B cell (primary cell): ENCODE measurements around the gene LENEP. TPM values are rescaled to one million over a fixed set of nuclear protein-coding genes. Genes with fewer than 3 reads are reported as not detected.
"Not testable (repeated sequence)": the region's sequence is repeated elsewhere in the genome, so short reads cannot be mapped to it uniquely, and the experiment has no call there.

ENCODE experiments used
- ATAC-seq: fragments of 200-7000 bp; cut with Tn5 transposase; one replicate; pipeline ENCODE4 v1.10.0; 2021; ENCODE audit warnings: low read depth, mild to moderate bottlenecking, moderate number of reproducible peaks, moderate library complexity
- CTCF ChIA-PET: fragments of 350-600 bp; sonication (Branson Sonifier 250); formaldehyde crosslinking; loops from one replicate; lab custom pipeline; 2021; ENCODE audit warnings: antibody characterized with exemption, inconsistent platforms; lab: Charles Lee
- POLR2A ChIA-PET: fragments of 350-600 bp; sonication (Branson Sonifier 250); formaldehyde crosslinking; loops from one replicate; lab custom pipeline; 2021; ENCODE audit warnings: antibody characterized with exemption; lab: Charles Lee
- DNase-seq: peaks from one replicate; pipeline ENCODE4 v3.0.0; 2013
- H2AFZ ChIP-seq: 2 replicates; pipeline ENCODE4 v1.6.1; 2012; ENCODE audit warnings: mild to moderate bottlenecking, low read depth, low read length; ENCODE audit not compliant: insufficient read depth, poor library complexity, severe bottlenecking
- H3K27ac ChIP-seq, 2 donors: 1 replicate in 1 of 2; 2 replicates in 1 of 2; pipeline ENCODE4 v1.5.1; 2012 to 2013; ENCODE audit warnings: low read length in 2 of 2, mild to moderate bottlenecking in 2 of 2, moderate library complexity in 1 of 2
- H3K27me3 ChIP-seq, 4 experiments: fragments of 200-600 bp in 1 of 4; sonication (generic) in 1 of 4; replicated peaks in 1 of 4; 1 replicate in 2 of 4; 2 replicates in 2 of 4; pipeline versions ENCODE4 v1.6.1 to v1.7.0; 2013 to 2016; ENCODE audit warnings: low read length in 3 of 4, mild to moderate bottlenecking in 2 of 4, mixed read lengths in 1 of 4, moderate library complexity in 1 of 4; ENCODE audit not compliant: insufficient read depth in 4 of 4, control insufficient read depth in 3 of 4; ENCODE audit errors: control extremely low read depth in 1 of 4
- H3K36me3 ChIP-seq, 2 experiments: replicated peaks in 1 of 2; 1 replicate in 1 of 2; 2 replicates in 1 of 2; pipeline versions ENCODE4 v1.6.1 to v1.7.1; 2013; ENCODE audit warnings: low read length in 1 of 2; ENCODE audit not compliant: insufficient read depth in 2 of 2, control insufficient read depth in 1 of 2; ENCODE audit errors: control extremely low read depth in 1 of 2, extremely low read depth in 1 of 2
- H3K4me1 ChIP-seq, 2 donors: fragments of 200-600 bp in 1 of 2; sonication (generic) in 1 of 2; 1 replicate in 1 of 2; 2 replicates in 1 of 2; pipeline versions ENCODE4 v1.5.1 to v1.6.1; 2013 to 2017; ENCODE audit warnings: low read length in 2 of 2; ENCODE audit not compliant: control insufficient read depth in 2 of 2, insufficient read depth in 2 of 2
- H3K4me2 ChIP-seq: replicated peaks from 2 replicates; pipeline ENCODE3; 2012; ENCODE audit warnings: mild to moderate bottlenecking, low read depth, low read length; ENCODE audit not compliant: poor library complexity, severe bottlenecking
- H3K4me3 ChIP-seq, 5 experiments: fragments of 200-600 bp in 1 of 5; sonication (generic) in 1 of 5; 1 replicate in 3 of 5; 2 replicates in 2 of 5; pipeline versions ENCODE4 v1.5.1 to v1.7.0; 2011 to 2016; ENCODE audit warnings: low read length in 4 of 5, mild to moderate bottlenecking in 4 of 5, low read depth in 2 of 5, control low read depth in 1 of 5, moderate library complexity in 1 of 5; ENCODE audit not compliant: insufficient read depth in 1 of 5; ENCODE audit errors: control extremely low read depth in 1 of 5, extremely low read depth in 1 of 5
- H3K79me2 ChIP-seq: fragments of 200-600 bp; sonication (generic); one replicate; pipeline ENCODE4 v1.6.0; 2016; ENCODE audit warnings: low read length; ENCODE audit not compliant: control insufficient read depth, insufficient read depth
- H3K9ac ChIP-seq: fragments of 200-600 bp; sonication (generic); 2 replicates; pipeline ENCODE4 v1.6.1; 2017; ENCODE audit warnings: mild to moderate bottlenecking, low read length, moderate library complexity
- H3K9me3 ChIP-seq, 3 donors: one replicate each; pipeline versions ENCODE4 v1.6.1 to v1.7.1; 2013; ENCODE audit warnings: low read length in 2 of 3; ENCODE audit not compliant: control insufficient read depth in 2 of 3, insufficient read depth in 1 of 3; ENCODE audit errors: control extremely low read depth in 1 of 3
- H4K20me1 ChIP-seq: 2 replicates; pipeline ENCODE4 v1.6.0; 2012; ENCODE audit warnings: mild to moderate bottlenecking, low read length; ENCODE audit not compliant: insufficient read depth, control insufficient read depth, poor library complexity, severe bottlenecking
- H3K27ac Mint-ChIP-seq: one replicate; pipeline ENCODE4 v1.8.0; 2021; ENCODE audit warnings: mixed read lengths
- H3K27me3 Mint-ChIP-seq: one replicate; pipeline ENCODE4 v1.8.0; 2021; ENCODE audit warnings: mixed read lengths
- H3K4me1 Mint-ChIP-seq: one replicate; pipeline ENCODE4 v1.8.0; 2021; ENCODE audit warnings: mixed read lengths
- H3K4me3 Mint-ChIP-seq: one replicate; pipeline ENCODE4 v1.8.0; 2021; ENCODE audit warnings: mixed read lengths
- H3K9me3 Mint-ChIP-seq: one replicate; pipeline ENCODE4 v1.8.0; 2022; ENCODE audit warnings: mixed read lengths; ENCODE audit not compliant: insufficient read depth
- EZH2 ChIP-seq: IDR thresholded peaks from 2 replicates; pipeline ENCODE4 v1.6.1; 2012; ENCODE audit warnings: borderline replicate concordance, low read depth, mild to moderate bottlenecking, moderate library complexity, low read length; ENCODE audit not compliant: insufficient read depth, poor library complexity, severe bottlenecking
- WGBS: methylation state at CpG from one replicate; pipeline ENCODE4 v1.1.5; 2013; ENCODE audit warnings: missing lambda C conversion rate; ENCODE audit not compliant: insufficient coverage; 5-methylcytosine and 5-hydroxymethylcytosine counted together
- intact Hi-C: fragments of 100-400 bp; cut with micrococcal nuclease; formaldehyde crosslinking; loops from one replicate; pipeline ENCODE4 v1.10.0; 2022
- polyA plus RNA-seq: library from polyadenylated mRNA; depleted of rRNA; stranded (reverse); fragments of >200 nt; gene quantifications from 2 replicates; pipeline ENCODE4 v1.2.3, GENCODE V29; 2012
- total RNA-seq, 2 donors: library from RNA; stranded (reverse); fragments of 120-200 nt in 1 of 2; gene quantifications; 1 replicate in 1 of 2; 2 replicates in 1 of 2; pipeline versions ENCODE4 v1.2.3 to v1.2.4, GENCODE V29; 2013 to 2022
- TF ChIP-seq, protein P1 (sequence below): fragments of 200-600 bp; IDR thresholded peaks from one replicate; pipeline ENCODE4 v1.8.0; 2022; ENCODE audit warnings: antibody characterized with exemption, mild to moderate bottlenecking

LENEP gene
- total and polyA plus RNA-seq, 2 donors (not counting 1 experiment from before 2014, with no cell fraction given): 2.0 TPM; not detected in 1

DNA sequence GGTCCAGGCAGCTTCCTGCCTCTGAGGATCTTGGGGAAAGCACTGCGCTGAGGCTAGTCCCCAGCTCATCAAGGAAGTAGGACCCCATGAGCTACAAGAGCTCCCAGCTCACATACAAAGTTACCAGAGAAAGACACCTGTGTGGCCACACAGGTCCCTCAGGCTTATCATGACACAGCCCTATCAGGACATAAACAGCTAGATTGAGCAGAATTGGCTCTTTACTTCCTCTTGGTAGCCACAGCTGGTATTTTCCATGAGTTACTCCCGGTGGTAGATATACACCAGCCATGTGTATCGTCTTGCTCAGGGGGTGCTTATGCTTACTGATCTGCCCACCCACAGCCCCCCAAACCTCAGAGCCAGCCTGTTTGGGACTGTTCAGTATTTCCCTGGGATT, 1.2 kb downstream of the LENEP start:
- no peaks in the 10 kb centered on the region for H3K9me3 Mint-ChIP-seq
- Histone ChIP-seq H3K9me3 (no peaks in the 10 kb centered on the region), H3K27me3 (no peaks in the 10 kb centered on the region), H3K9ac (no peak overlapping the region), H3K4me3 (no peak overlapping the region), H4K20me1 (peaks cover 9% of the 10 kb centered on the region), H3K36me3 (peaks cover 0 to 19% of the 10 kb centered on the region in 2 experiments), H2AFZ (no peak overlapping the region), H3K27ac (no peak overlapping the region), H3K4me2 (no peak overlapping the region), H3K4me1 (peaks cover 6 to 10% of the 10 kb centered on the region in 2 donors), H3K79me2 (peaks cover 5% of the 10 kb centered on the region)
- no peak overlapping the region for H3K4me3 Mint-ChIP-seq
- H3K27ac Mint-ChIP-seq: peak overlapping the region; percentile 34
- H3K4me1 Mint-ChIP-seq: peaks cover 18% of the 10 kb centered on the region
- no peak for ATAC-seq
- DNase-seq: no peak
- CTCF ChIA-PET: interaction anchor here (0.9 to 18.4 kb wide), 6 partner anchors 11 to 56 kb away, joined by 4 to 295 read pairs (median 6); partner anchors contain the start of genes ADAM15 and FLAD1
- TF ChIP-seq, protein P1, sequence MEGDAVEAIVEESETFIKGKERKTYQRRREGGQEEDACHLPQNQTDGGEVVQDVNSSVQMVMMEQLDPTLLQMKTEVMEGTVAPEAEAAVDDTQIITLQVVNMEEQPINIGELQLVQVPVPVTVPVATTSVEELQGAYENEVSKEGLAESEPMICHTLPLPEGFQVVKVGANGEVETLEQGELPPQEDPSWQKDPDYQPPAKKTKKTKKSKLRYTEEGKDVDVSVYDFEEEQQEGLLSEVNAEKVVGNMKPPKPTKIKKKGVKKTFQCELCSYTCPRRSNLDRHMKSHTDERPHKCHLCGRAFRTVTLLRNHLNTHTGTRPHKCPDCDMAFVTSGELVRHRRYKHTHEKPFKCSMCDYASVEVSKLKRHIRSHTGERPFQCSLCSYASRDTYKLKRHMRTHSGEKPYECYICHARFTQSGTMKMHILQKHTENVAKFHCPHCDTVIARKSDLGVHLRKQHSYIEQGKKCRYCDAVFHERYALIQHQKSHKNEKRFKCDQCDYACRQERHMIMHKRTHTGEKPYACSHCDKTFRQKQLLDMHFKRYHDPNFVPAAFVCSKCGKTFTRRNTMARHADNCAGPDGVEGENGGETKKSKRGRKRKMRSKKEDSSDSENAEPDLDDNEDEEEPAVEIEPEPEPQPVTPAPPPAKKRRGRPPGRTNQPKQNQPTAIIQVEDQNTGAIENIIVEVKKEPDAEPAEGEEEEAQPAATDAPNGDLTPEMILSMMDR: no peak
- TF ChIP-seq EZH2: no peak
- 20% methylated on average over 3 of the region's 3 CpGs for WGBS
- POLR2A ChIA-PET: interaction anchor here (0.7 to 1.4 kb wide), 4 partner anchors 11 to 384 kb away, joined by 3 to 7 read pairs (median 6); partner anchors contain the start of gene FLAD1
- H3K27me3 Mint-ChIP-seq: no peaks in the 10 kb centered on the region
- intact Hi-C loops: no loop called here

DNA sequence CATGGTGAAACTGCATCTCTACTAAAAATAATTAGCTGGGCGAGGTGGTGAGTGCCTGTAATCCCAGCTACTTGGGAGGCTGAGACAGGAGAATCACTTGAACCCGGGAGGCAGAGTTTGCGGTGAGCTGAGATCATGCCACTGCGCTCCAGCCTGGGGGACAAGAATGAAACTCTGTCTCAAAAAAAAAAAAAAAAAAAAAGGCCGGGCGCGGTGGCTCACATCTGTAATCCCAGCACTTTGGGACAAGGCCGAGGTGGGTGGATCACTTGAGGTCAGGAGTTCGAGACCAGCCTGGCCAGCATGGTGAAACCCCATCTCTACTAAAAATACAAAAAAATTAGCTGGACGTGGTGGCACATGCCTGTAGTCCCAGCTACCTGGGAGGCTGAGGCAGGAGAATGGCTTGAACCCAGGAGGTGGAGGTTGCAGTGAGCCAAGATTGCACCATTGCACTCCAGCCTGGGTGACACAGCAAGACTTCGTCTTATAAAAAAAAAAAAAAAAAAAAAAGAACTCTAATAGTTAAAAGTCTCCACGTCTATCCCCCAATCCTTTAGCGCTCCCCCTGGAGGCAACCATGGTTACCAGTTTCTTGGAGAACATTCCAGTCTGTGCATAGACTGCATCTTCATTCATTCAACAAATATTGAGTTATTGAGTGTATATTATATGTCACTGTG, 2.1 kb downstream of the LENEP start:
- peak; percentile 22 for DNase-seq
- H3K27ac Mint-ChIP-seq, H4K20me1 ChIP-seq, H2AFZ ChIP-seq, intact Hi-C loops, H3K9me3 Mint-ChIP-seq, H3K27me3 ChIP-seq, ATAC-seq, H3K9ac ChIP-seq, H3K4me2 ChIP-seq, H3K9me3 ChIP-seq, H3K79me2 ChIP-seq, H3K27ac ChIP-seq, H3K27me3 Mint-ChIP-seq, H3K4me3 Mint-ChIP-seq, H3K4me3 ChIP-seq: not testable (repeated sequence)
- CTCF ChIA-PET: interaction anchor here (0.7 to 18.4 kb wide), 8 partner anchors 12 to 174 kb away, joined by 3 to 295 read pairs (median 4); partner anchors contain the start of genes FLAD1 and PMVK
- WGBS: no CpG with 5 or more reads among the region's 13 CpGs
- Histone ChIP-seq H3K36me3 (peaks cover 0 to 11% of the 10 kb centered on the region in 2 experiments), H3K4me1 (peaks cover 11 to 17% of the 10 kb centered on the region in 2 donors)
- POLR2A ChIA-PET: interaction anchor here (0.7 to 1.4 kb wide), 6 partner anchors 12 to 385 kb away, joined by 3 to 8 read pairs (median 6); partner anchors contain the start of gene FLAD1
- peaks cover 23% of the 10 kb centered on the region for H3K4me1 Mint-ChIP-seq
